BJ (cell line): Measurements from ENCODE around the gene CTXN1. TPM values are rescaled to one million over a fixed set of nuclear protein-coding genes. Genes with fewer than 3 reads are reported as not detected.

ENCODE experiments used
- CTCF ChIA-PET: fragments of 350-600 bp; formaldehyde crosslinking; extraction: SDS; loops from one replicate; lab custom pipeline; 2021; ENCODE audit warnings: antibody characterized with exemption, inconsistent platforms; lab: Yijun Ruan, JAX
- POLR2A ChIA-PET: fragments of 300-600 bp; sonication (Branson Sonifier 250); formaldehyde crosslinking; extraction: SDS; loops from one replicate; lab custom pipeline; 2021; ENCODE audit warnings: antibody characterized with exemption; lab: Charles Lee
- DNase-seq: peaks from one replicate; pipeline ENCODE4 v3.0.0-alpha.2; 2011; ENCODE audit warnings: low read depth
- H3K27me3 ChIP-seq: 2 replicates; pipeline ENCODE4 v1.6.0; 2011; ENCODE audit warnings: low read length; ENCODE audit not compliant: control insufficient read depth, insufficient read depth
- H3K36me3 ChIP-seq: 2 replicates; pipeline ENCODE4 v1.5.1; 2011; ENCODE audit warnings: low read length; ENCODE audit not compliant: control insufficient read depth, insufficient read depth
- H3K4me3 ChIP-seq: 2 replicates; pipeline ENCODE4 v1.5.1; 2011; ENCODE audit warnings: low read depth, mild to moderate bottlenecking, control low read depth, low read length
- polyA minus RNA-seq: library from RNA; depleted of rRNA, polyadenylated mRNA; stranded (reverse); fragments of >200 nt; gene quantifications from 2 replicates; pipeline ENCODE4 v1.2.3, GENCODE V29; 2011; rRNA and poly(A)+ RNA removed
- polyA plus RNA-seq: library from polyadenylated mRNA; depleted of rRNA; stranded (reverse); fragments of >200 nt; gene quantifications from 2 replicates; pipeline ENCODE4 v1.2.3, GENCODE V29; 2011; rRNA removed
- TF ChIP-seq, protein P1 (sequence below): IDR thresholded peaks from 2 replicates; pipeline ENCODE4 v1.5.1; 2011; ENCODE audit warnings: low read depth, mild to moderate bottlenecking, control low read depth, inconsistent platforms, low read length, moderate library complexity; ENCODE audit not compliant: insufficient read depth

The CTXN1 gene
- polyA plus RNA-seq (1.3 and 2.0 TPM in 2 replicates), polyA minus RNA-seq (0.57 and 1.2 TPM in 2 replicates)

DNA sequence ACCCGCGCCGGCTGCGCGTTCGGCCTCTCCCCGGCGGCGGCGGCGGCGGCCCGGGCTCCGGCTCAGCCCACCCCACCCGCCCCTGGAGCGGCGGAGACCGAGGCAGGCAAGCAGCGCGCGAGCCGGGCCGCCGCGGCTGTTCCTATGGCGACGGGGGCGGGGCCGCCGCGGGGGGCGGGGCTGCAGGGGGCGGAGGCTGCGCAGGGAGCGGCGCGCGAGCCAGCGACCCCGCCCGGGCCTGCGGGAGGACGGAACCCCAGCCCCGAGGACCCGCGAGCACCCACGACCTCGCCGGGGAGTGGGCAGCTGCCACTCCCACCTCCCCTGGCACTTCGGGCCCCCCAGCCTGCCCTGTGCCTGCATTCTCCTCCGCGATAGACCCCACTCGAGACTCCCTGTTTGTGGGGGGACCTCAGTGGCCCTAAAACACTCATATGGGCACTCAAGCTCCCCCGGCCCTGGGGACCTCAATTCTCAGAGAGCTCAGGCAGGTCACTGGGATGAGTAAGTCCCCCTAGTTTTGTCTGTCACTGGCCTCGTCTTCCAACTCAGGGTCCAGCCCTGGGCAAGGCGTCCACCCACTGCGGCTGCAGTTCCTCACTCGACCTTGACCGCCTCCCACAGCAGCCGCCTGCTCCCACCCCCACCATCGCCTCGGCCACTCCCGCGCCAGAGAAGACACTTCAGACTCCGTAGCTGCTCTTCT is at the start of gene CTXN1:
TSS of gene CTXN1 (minus strand) at position 115 of the 706 bp plus-strand sequence. CDS start 597 bp downstream, outside the sequence.
- DNase-seq: no peak
- H3K4me3 ChIP-seq: peak within 1 kb of the TSS; percentile 41
- ChIA-PET POLR2A (no interaction called here), CTCF (interaction anchor here (1.4 to 2.4 kb wide), 4 partner anchors 8 to 73 kb away, joined by 5 to 6 read pairs (median 6); no protein-coding TSS in a partner anchor)
- peaks cover 16% of the 10 kb centered on the region for H3K36me3 ChIP-seq
- TF ChIP-seq, protein P1, sequence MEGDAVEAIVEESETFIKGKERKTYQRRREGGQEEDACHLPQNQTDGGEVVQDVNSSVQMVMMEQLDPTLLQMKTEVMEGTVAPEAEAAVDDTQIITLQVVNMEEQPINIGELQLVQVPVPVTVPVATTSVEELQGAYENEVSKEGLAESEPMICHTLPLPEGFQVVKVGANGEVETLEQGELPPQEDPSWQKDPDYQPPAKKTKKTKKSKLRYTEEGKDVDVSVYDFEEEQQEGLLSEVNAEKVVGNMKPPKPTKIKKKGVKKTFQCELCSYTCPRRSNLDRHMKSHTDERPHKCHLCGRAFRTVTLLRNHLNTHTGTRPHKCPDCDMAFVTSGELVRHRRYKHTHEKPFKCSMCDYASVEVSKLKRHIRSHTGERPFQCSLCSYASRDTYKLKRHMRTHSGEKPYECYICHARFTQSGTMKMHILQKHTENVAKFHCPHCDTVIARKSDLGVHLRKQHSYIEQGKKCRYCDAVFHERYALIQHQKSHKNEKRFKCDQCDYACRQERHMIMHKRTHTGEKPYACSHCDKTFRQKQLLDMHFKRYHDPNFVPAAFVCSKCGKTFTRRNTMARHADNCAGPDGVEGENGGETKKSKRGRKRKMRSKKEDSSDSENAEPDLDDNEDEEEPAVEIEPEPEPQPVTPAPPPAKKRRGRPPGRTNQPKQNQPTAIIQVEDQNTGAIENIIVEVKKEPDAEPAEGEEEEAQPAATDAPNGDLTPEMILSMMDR: peak; percentile 12; the same call in 1 of the 2 replicates
- H3K27me3 ChIP-seq: no peaks in the 10 kb centered on the region

DNA sequence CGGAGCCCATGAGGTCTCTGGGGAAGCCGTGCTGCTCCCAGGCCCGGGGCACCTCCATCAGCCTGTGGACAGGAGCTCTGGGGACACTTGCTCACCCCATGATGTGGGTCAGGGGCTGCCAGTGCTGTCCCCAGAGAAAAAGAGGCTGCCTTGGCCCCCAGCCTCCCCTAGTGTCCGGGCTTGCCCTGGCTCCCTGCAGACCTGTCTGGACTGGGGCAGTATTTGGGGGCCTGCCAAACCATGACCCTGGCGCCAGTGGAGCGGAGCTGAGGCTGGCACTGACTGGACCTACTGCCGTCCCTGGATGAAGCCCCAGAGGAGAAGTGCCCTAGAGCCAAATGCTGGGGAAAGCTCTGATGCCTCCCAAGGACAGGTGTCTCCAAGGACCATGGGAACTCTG is 49.1 kb upstream of the CTXN1 start:
- ChIA-PET CTCF (interaction anchor here (0.8 to 13.0 kb wide), 2 partner anchors 14 to 28 kb away, joined by 3 to 98 read pairs; partner anchors contain the start of gene ELAVL1), POLR2A (no interaction called here)
- Histone ChIP-seq H3K4me3 (no peak overlapping the region), H3K36me3 (peaks cover 26% of the 10 kb centered on the region), H3K27me3 (no peaks in the 10 kb centered on the region)
- DNase-seq: no peak
- TF ChIP-seq, protein P1: no peak

DNA sequence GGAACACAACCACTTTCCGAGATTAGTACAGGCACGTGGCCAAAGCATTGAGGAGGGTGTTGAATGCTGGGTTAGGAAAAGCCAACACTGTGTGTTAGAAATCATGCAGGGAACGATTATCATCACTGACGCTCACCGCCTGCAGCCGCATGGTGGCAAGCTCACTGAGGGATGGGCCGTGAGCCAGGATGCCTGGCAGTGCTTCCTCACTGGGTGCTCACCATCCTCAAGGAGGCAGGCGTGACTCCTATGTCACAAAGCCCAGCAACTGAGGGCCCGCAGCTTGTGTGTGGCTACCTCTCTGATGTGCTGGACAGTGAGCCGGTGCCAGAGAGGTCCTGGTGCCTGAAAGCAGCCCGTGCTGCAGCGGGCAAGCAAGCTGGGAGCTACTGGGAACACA is 47.9 kb upstream of the CTXN1 start:
- CTCF ChIA-PET: interaction anchor here (1.0 to 13.0 kb wide), 2 partner anchors 29 to 30 kb away, joined by 3 to 98 read pairs; partner anchors contain the start of genes ELAVL1 and TIMM44
- no peaks in the 10 kb centered on the region for H3K27me3 ChIP-seq
- H3K4me3 ChIP-seq: no peak overlapping the region
- POLR2A ChIA-PET: no interaction called here
- peaks cover 24% of the 10 kb centered on the region for H3K36me3 ChIP-seq
- TF ChIP-seq, protein P1: no peak
- no peak for DNase-seq

DNA sequence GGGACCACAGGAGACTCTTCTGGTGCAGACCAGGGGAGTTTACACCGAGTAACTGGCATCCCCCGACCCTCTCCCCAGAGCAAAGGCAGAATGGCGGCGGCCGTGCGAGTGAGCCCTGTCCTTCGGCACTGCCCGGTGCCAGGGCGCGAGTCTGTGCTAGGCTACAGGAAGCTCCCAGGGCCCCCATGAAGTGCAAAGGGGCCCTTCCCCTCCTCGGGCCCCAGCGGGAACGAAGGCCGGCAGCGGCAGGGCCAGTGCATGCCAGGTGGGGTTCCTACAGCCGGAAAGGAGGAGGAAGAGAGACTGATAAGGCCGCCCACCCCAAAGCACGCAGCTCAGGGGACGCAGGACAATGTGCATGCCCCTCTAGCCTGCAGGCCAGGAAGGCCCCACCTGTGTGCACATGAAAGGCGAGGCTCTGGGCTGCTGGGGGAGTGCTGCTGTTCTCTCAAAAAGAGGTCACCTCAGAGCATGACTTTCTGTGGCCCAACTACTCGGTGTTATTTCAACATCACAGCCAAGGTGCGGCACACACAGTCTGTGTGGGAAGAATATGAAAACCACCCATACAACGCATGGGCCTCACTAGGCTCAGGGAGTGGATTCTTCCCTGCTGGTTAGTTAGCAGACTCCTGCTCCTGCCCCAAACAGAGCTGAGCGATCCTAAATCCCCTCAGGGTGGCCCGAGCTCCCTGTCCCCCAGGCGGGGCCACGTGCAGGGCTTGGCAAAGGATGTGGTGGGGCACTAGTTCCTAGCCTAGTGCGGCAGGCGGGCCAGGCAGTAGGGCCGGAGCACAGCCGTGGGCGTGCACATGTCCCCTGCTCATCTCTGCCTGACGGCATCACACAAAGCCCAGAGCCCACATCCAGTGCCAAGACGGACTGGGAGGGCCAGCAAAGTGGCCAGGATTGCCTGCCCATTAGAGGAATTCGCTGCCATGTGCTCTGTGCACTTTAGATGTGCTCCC is 45.9 kb upstream of the CTXN1 start:
- no peak for DNase-seq
- CTCF ChIA-PET: interaction anchor here (0.8 to 13.0 kb wide), 12 partner anchors 8 to 284 kb away, joined by 4 to 98 read pairs (median 5); partner anchors contain the start of gene ELAVL1
- H3K36me3 ChIP-seq: peaks cover 27% of the 10 kb centered on the region
- H3K27me3 ChIP-seq: no peaks in the 10 kb centered on the region
- TF ChIP-seq, protein P1: no peak
- POLR2A ChIA-PET: no interaction called here
- no peak overlapping the region for H3K4me3 ChIP-seq
